ENCODE data around the gene PADI4. TPM values are rescaled to one million over a fixed set of nuclear protein-coding genes. Genes with fewer than 3 reads are reported as not detected.

The PADI4 gene
- total and polyA plus RNA-seq, 2 experiments from 2014 or later: not detected

- no peaks in the 10 kb centered on the region for H3K27me3 ChIP-seq
- H3K4me3 ChIP-seq: no peak overlapping the region
- no peak overlapping the region for H3K27ac ChIP-seq
- no peaks in the 10 kb centered on the region for H3K4me1 ChIP-seq (ENCODE audit: low read depth)
- no peak for DNase-seq (ENCODE audit: low read depth in 1 of 2, low spot score in 1 of 2)
- no peaks in the 10 kb centered on the region for H3K36me3 ChIP-seq
- TF ChIP-seq CTCF (IDR thresholded peaks at IDR 0.05; ENCODE audit: low read depth, low read length): no peak
- no peaks in the 10 kb centered on the region for H3K9me3 ChIP-seq (ENCODE audit: low read depth)
These were observed 67.7 kb downstream of the PADI4 start for GRCh38 chr1:17375651-17376050.

GRCh38 chr1:17377325-17377953 lies 69.4 kb downstream of the PADI4 start:
- H3K27ac ChIP-seq: no peak overlapping the region
- no peaks in the 10 kb centered on the region for H3K9me3 ChIP-seq (ENCODE audit: low read depth)
- no peaks in the 10 kb centered on the region for H3K27me3 ChIP-seq
- no peaks in the 10 kb centered on the region for H3K4me1 ChIP-seq (ENCODE audit: low read depth)
- no peak for DNase-seq (ENCODE audit: low read depth in 1 of 2, low spot score in 1 of 2)
- TF ChIP-seq CTCF (IDR thresholded peaks at IDR 0.05; ENCODE audit: low read depth, low read length): no peak
- H3K36me3 ChIP-seq: no peaks in the 10 kb centered on the region
- H3K4me3 ChIP-seq: no peak overlapping the region

- Histone ChIP-seq H3K27me3 (no peaks in the 10 kb centered on the region), H3K4me1 (ENCODE audit: low read depth) (no peaks in the 10 kb centered on the region), H3K36me3 (no peaks in the 10 kb centered on the region), H3K4me3 (no peak overlapping the region), H3K27ac (no peak overlapping the region), H3K9me3 (ENCODE audit: low read depth) (no peaks in the 10 kb centered on the region)
- TF ChIP-seq CTCF (IDR thresholded peaks at IDR 0.05; ENCODE audit: low read depth, low read length): no peak
- no peak for DNase-seq (ENCODE audit: low read depth in 1 of 2, low spot score in 1 of 2)
These were observed 73.2 kb downstream of the PADI4 start for GRCh38 chr1:17381161-17381560.

GRCh38 chr1:17392199-17392740 lies 84.3 kb downstream of the PADI4 start:
- Histone ChIP-seq H3K36me3 (no peaks in the 10 kb centered on the region), H3K4me3 (no peak overlapping the region), H3K27me3 (no peaks in the 10 kb centered on the region), H3K4me1 (ENCODE audit: low read depth) (no peaks in the 10 kb centered on the region), H3K27ac (no peak overlapping the region), H3K9me3 (ENCODE audit: low read depth) (no peaks in the 10 kb centered on the region)
- TF ChIP-seq CTCF (IDR thresholded peaks at IDR 0.05; ENCODE audit: low read depth, low read length): no peak
- DNase-seq (ENCODE audit: low read depth in 1 of 2, low spot score in 1 of 2): no peak

- no peaks in the 10 kb centered on the region for H3K27me3 ChIP-seq
- no peak for DNase-seq (ENCODE audit: low read depth in 1 of 2, low spot score in 1 of 2)
- no peaks in the 10 kb centered on the region for H3K9me3 ChIP-seq (ENCODE audit: low read depth)
- H3K4me1 ChIP-seq (ENCODE audit: low read depth): no peaks in the 10 kb centered on the region
- TF ChIP-seq CTCF (IDR thresholded peaks at IDR 0.05; ENCODE audit: low read depth, low read length): no peak
- H3K27ac ChIP-seq: no peak overlapping the region
- no peak overlapping the region for H3K4me3 ChIP-seq
- no peaks in the 10 kb centered on the region for H3K36me3 ChIP-seq
These were observed 85.2 kb downstream of the PADI4 start for GRCh38 chr1:17393230-17393629.

Measured in cardiac muscle cell (in vitro differentiated cells and primary cell).